CD4-positive, alpha-beta memory T cell (primary cell): ENCODE data around the gene TMEM204. TPM values are rescaled to one million over a fixed set of nuclear protein-coding genes. Genes with fewer than 3 reads are reported as not detected.

Experiments
- CTCF ChIA-PET: fragments of 350-600 bp; sonication (Branson Sonifier 250); formaldehyde crosslinking; loops from one replicate; lab custom pipeline; 2021; ENCODE audit warnings: inconsistent platforms; ENCODE audit not compliant: partially characterized antibody; lab: Charles Lee
- POLR2A ChIA-PET: fragments of 350-600 bp; sonication (Branson Sonifier 250); formaldehyde crosslinking; loops from one replicate; lab custom pipeline; 2021; ENCODE audit not compliant: partially characterized antibody; lab: Charles Lee
- DNase-seq, 5 donors: peaks; one replicate each; pipeline versions ENCODE4 v3.0.0 to v3.0.0-alpha.2; 2020 to 2022; ENCODE audit warnings: mixed read lengths in 1 of 5
- H3K27ac ChIP-seq: one replicate; pipeline ENCODE4 v1.7.0; 2013; ENCODE audit warnings: low read depth, low read length
- H3K27me3 ChIP-seq: 2 replicates; pipeline ENCODE4 v1.7.0; 2013; ENCODE audit warnings: mild to moderate bottlenecking, low read length, moderate library complexity; ENCODE audit not compliant: insufficient read depth
- H3K36me3 ChIP-seq: 2 replicates; pipeline ENCODE4 v1.7.0; 2013; ENCODE audit warnings: mild to moderate bottlenecking, low read length, moderate library complexity; ENCODE audit not compliant: insufficient read depth
- H3K4me1 ChIP-seq: 2 replicates; pipeline ENCODE4 v1.7.0; 2013; ENCODE audit warnings: mild to moderate bottlenecking, low read length, moderate library complexity; ENCODE audit not compliant: insufficient read depth
- H3K4me3 ChIP-seq, 2 donors: one replicate each; pipeline ENCODE4 v1.7.0; 2013; ENCODE audit warnings: low read length in 2 of 2, mild to moderate bottlenecking in 1 of 2
- H3K9me3 ChIP-seq, 2 donors: one replicate each; pipeline ENCODE4 v1.7.0; 2013; ENCODE audit warnings: low read length in 2 of 2, control low read depth in 1 of 2; ENCODE audit not compliant: control insufficient read depth in 1 of 2
- H3K27ac Mint-ChIP-seq, 7 donors: one replicate each; pipeline ENCODE4 v1.8.0; 2020 to 2021; ENCODE audit warnings: mixed read lengths in 7 of 7, mild to moderate bottlenecking in 6 of 7, inconsistent platforms in 3 of 7, moderate library complexity in 3 of 7
- H3K27me3 Mint-ChIP-seq, 2 donors: one replicate each; pipeline ENCODE4 v1.8.0; 2020 to 2021; ENCODE audit warnings: mixed read lengths in 2 of 2
- H3K36me3 Mint-ChIP-seq, 2 donors: one replicate each; pipeline ENCODE4 v1.8.0; 2020 to 2021; ENCODE audit warnings: mixed read lengths in 2 of 2, inconsistent platforms in 1 of 2, mild to moderate bottlenecking in 1 of 2
- H3K4me1 Mint-ChIP-seq, 4 donors: one replicate each; pipeline ENCODE4 v1.8.0; 2020 to 2021; ENCODE audit warnings: mixed read lengths in 4 of 4, mild to moderate bottlenecking in 1 of 4
- H3K4me3 Mint-ChIP-seq, 8 donors: one replicate each; pipeline ENCODE4 v1.8.0; 2020 to 2021; ENCODE audit warnings: mixed read lengths in 8 of 8, mild to moderate bottlenecking in 7 of 8, moderate library complexity in 6 of 8, inconsistent platforms in 3 of 8
- H3K9me3 Mint-ChIP-seq, 8 donors: one replicate each; pipeline ENCODE4 v1.8.0; 2020 to 2021; ENCODE audit warnings: mixed read lengths in 8 of 8, mild to moderate bottlenecking in 5 of 8, inconsistent platforms in 3 of 8, moderate library complexity in 1 of 8
- intact Hi-C: fragments of 100-400 bp; cut with micrococcal nuclease; formaldehyde crosslinking; loops from one replicate; pipeline ENCODE4 v1.15.1; 2023
- polyA plus RNA-seq, 2 donors: library from polyadenylated mRNA; unstranded; fragments of 300-500 nt; fragmentation: Illumina TruSeq; gene quantifications; one replicate each; pipeline ENCODE4 v1.2.3, GENCODE V29; 2021
- total RNA-seq, 2 experiments: library from RNA; stranded (reverse); gene quantifications; one replicate each; pipeline ENCODE4 v1.2.3, GENCODE V29; 2021

The TMEM204 gene
- total and polyA plus RNA-seq, 4 experiments from 2014 or later, result 95.9 to 125 (median 111) TPM

DNA sequence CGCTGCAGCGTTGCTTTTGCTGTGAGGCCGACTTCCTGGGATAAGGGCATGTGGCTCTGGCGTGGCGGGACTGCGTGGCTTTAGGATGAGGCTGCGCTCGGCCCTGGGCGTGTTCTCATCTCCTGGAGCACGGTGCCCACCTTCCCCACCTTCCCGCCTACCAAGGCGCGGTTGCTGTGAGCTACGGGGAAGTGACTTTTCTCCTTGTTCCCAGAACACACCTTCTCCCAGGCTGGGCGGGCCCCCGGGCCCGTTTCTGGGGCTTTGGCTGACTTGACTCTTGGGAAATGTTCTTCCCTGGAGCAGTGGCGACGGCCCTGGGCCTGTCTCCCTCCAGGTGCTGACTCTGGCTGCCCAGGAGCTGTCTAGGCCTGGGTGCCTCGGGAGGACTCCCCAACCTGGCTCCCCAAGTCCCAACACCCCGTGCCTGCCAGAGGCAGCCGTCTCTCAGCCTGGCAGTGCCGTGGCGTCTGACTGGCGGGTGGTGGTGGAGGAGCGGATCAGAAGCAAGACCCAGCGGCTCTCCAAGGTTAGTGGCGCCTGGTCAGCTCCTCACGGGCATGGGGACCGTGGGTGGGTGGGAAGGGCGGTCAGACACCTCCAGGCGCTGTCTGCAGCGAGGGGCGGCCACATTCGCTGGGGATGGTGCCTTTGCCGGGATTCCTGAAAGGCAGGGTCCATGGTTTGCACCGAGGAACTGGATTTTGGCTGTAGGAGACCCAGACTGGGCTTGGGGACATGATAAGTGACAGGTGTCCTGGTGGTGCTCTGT, 28.2 kb upstream of the TMEM204 start:
- Histone ChIP-seq H3K27ac (no peak overlapping the region), H3K4me1 (no peaks in the 10 kb centered on the region), H3K9me3 (no peaks in the 10 kb centered on the region), H3K4me3 (no peak overlapping the region), H3K36me3 (no peaks in the 10 kb centered on the region), H3K27me3 (no peaks in the 10 kb centered on the region)
- ChIA-PET CTCF (no interaction called here), POLR2A (no interaction called here)
- Mint-ChIP-seq H3K27me3 (no peaks in the 10 kb centered on the region), H3K36me3 (peaks cover 13 to 18% of the 10 kb centered on the region in 2 donors), H3K4me3 (no peak overlapping the region), H3K27ac (no peak overlapping the region), H3K9me3 (no peaks in the 10 kb centered on the region), H3K4me1 (peaks cover 0 to 2% (median 0%) of the 10 kb centered on the region in 4 donors)
- intact Hi-C loops, result no loop called here
- no peak for DNase-seq

DNA sequence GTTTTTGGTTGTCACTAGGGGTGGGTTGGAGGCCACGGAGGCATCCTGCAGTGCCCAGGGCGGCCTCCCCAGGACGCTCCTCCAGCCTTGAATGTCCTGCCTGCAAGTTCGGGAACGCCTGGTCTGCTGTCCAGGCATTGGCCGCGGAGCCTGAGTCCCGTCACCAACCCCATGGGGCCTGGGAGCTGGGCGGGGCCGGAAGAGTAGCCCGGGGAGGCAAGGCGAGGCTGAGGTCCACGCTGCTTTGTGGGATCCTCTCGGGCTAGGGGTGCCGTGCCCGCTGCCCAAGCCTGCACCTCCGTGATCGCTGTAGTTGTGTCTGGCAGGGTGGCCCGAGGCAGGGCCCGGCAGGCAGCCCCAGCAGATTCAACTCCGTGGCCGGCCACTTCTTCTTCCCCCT, 27.6 kb upstream of the TMEM204 start:
- DNase-seq, result no peak
- H3K27ac ChIP-seq, result no peak overlapping the region
- no peaks in the 10 kb centered on the region for H3K27me3 ChIP-seq
- ChIA-PET CTCF (no interaction called here), POLR2A (no interaction called here)
- no peaks in the 10 kb centered on the region for H3K4me1 ChIP-seq
- no peak overlapping the region for H3K27ac Mint-ChIP-seq
- H3K4me1 Mint-ChIP-seq, result peaks cover 0 to 2% (median 0%) of the 10 kb centered on the region in 4 donors
- peaks cover 16 to 18% of the 10 kb centered on the region in 2 donors for H3K36me3 Mint-ChIP-seq
- intact Hi-C loops, result no loop called here
- no peaks in the 10 kb centered on the region for H3K9me3 Mint-ChIP-seq
- no peaks in the 10 kb centered on the region for H3K9me3 ChIP-seq
- no peak overlapping the region for H3K4me3 ChIP-seq
- no peaks in the 10 kb centered on the region for H3K36me3 ChIP-seq
- no peaks in the 10 kb centered on the region for H3K27me3 Mint-ChIP-seq
- H3K4me3 Mint-ChIP-seq, result no peak overlapping the region

DNA sequence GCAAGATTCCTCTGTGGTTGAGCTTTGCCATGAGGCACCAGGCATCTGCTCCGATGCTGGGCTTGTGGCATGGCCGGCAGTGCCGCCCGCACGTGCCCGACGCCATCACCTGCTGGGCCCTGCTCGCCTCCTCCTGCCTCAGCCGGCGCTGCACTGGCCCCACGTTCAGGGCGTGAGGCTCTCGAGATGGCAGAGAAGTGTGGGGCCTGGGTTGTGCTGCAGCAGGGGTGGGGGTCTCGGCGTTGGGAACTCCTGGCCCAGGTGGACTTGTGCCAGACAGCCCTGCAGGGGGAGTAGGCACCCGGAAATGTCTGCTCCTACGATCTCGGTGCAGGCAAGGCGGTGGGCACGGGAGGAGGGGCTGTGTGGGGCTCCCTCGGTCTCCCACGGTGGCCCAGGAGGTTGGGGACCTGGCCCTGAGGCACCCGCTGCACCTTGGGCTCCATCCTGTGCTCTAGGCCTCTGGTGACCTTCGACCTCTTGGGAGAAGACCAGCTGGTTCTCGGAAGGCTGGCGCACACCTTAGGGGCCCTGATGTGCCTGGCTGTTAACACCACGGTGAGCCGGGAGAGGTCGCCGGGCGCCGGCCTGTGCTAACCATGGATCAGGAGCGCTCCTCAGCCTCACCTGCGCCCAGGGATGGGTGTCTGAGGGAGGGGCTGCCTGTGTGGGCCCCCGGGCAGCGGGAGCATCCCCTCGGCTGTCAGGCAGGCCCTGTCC, 26.8 kb upstream of the TMEM204 start:
- peak overlapping the region in 1 of 7 donors; percentile 17 for H3K27ac Mint-ChIP-seq
- intact Hi-C loops, result no loop called here
- no peak for DNase-seq
- ChIA-PET CTCF (no interaction called here), POLR2A (no interaction called here)
- H3K4me1 Mint-ChIP-seq, result peaks cover 0 to 2% (median 0%) of the 10 kb centered on the region in 4 donors
- Histone ChIP-seq H3K27ac (no peak overlapping the region), H3K9me3 (no peaks in the 10 kb centered on the region), H3K4me3 (no peak overlapping the region), H3K36me3 (no peaks in the 10 kb centered on the region), H3K4me1 (no peaks in the 10 kb centered on the region), H3K27me3 (no peaks in the 10 kb centered on the region)
- H3K4me3 Mint-ChIP-seq, result no peak overlapping the region
- H3K9me3 Mint-ChIP-seq, result no peaks in the 10 kb centered on the region
- no peaks in the 10 kb centered on the region for H3K27me3 Mint-ChIP-seq
- H3K36me3 Mint-ChIP-seq, result peaks cover 15 to 18% of the 10 kb centered on the region in 2 donors

DNA sequence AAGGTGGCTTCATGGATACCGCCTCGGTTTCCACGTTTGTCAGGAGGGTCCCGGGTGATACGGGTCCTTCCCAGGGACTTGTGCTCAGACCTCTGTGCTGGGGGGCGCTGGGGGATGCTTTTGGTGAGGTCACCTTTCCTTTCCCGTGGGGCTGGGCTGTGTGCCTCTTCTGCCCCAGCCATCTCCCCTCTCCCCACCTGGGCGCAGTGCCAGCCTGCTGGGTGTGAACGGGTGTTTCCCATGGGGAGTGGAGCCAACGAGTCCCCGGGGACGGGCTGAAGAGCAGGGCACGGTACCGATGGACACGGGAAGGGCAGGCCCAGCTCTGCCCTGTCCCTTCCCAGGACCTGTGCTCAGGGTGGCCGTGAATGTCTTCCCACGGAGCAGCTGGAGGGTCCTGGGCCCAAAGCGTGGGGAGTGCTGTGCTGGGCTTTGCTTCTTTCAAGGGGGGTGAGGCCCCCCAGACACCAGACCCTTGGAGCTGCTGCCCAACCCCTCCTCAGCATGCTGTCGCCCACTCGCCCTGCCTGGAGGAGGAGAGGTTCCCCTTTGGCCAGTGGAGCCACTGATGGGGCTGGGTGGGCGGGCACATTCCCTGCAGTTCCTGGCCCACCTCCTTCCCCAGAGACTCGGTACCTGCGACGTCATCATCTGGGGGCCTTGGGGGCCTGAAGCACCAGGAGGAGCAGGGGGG, 24.8 kb upstream of the TMEM204 start:
- no peaks in the 10 kb centered on the region for H3K27me3 Mint-ChIP-seq
- Histone ChIP-seq H3K4me1 (no peaks in the 10 kb centered on the region), H3K9me3 (no peaks in the 10 kb centered on the region), H3K27ac (no peak overlapping the region), H3K27me3 (no peaks in the 10 kb centered on the region), H3K4me3 (no peak overlapping the region), H3K36me3 (no peaks in the 10 kb centered on the region)
- intact Hi-C loops, result no loop called here
- DNase-seq, result no peak
- ChIA-PET POLR2A (no interaction called here), CTCF (no interaction called here)
- no peak overlapping the region for H3K27ac Mint-ChIP-seq
- H3K4me1 Mint-ChIP-seq, result peaks cover 0 to 2% (median 0%) of the 10 kb centered on the region in 4 donors
- H3K9me3 Mint-ChIP-seq, result peaks cover 0 to 3% (median 0%) of the 10 kb centered on the region in 8 donors
- H3K4me3 Mint-ChIP-seq, result no peak overlapping the region
- peaks cover 7 to 8% of the 10 kb centered on the region in 2 donors for H3K36me3 Mint-ChIP-seq

DNA sequence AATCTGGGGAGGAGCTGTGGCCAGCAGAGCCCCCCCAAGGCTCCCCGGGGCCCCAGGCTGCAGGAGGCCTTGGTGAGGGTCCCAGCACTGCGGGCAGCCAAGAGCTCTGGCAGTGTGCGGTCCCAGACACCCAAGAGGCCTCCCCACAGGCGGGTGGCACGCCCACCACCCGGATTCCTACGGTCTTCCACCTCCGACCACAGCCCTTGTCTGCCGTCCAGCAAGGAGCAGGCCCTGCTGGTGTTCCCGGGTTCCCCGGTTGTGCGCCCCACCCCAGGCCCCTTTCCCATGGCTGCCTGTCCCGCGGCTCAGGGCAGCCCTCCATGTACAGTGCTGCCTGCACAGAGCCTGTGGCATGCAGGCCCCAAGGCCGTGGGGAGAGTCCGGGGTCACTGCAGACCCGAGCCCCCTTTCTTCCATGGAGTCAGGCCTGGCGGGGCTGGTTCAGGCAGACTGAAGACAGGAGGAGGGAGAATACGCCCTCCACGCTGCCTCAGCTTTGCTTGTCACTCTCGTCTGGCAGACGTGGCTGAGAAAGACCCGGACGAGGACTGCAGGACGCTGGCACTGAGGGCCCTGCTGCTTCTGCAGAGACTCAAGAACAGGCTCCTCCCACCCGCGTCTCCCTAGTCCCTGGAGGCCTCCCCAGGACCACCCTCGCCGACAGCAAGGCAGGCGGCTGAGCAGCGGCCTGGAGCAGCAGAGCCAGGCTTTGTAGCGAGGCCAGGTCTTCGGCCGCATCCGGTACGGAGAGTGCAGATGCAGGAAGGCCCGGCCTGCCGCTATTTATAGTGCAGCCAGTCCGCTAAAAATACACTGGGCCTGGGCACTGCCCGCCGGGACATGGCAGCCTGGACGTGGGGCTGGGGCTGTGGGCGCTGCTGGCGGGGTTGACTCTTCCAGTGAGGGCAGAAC, 23.9 kb upstream of the TMEM204 start:
- H3K36me3 ChIP-seq, result no peaks in the 10 kb centered on the region
- peaks cover 0 to 4% (median 1%) of the 10 kb centered on the region in 8 donors for H3K9me3 Mint-ChIP-seq
- H3K4me1 ChIP-seq, result no peaks in the 10 kb centered on the region
- ChIA-PET CTCF (no interaction called here), POLR2A (no interaction called here)
- H3K27ac ChIP-seq, result no peak overlapping the region
- no peak overlapping the region for H3K4me3 ChIP-seq
- H3K9me3 ChIP-seq, result no peaks in the 10 kb centered on the region
- no peaks in the 10 kb centered on the region for H3K27me3 ChIP-seq
- peaks cover 0 to 2% (median 0%) of the 10 kb centered on the region in 4 donors for H3K4me1 Mint-ChIP-seq
- no peaks in the 10 kb centered on the region for H3K27me3 Mint-ChIP-seq
- peaks cover 7 to 8% of the 10 kb centered on the region in 2 donors for H3K36me3 Mint-ChIP-seq
- no peak overlapping the region for H3K27ac Mint-ChIP-seq
- H3K4me3 Mint-ChIP-seq, result no peak overlapping the region
- DNase-seq, result no peak
- intact Hi-C loops, result no loop called here

DNA sequence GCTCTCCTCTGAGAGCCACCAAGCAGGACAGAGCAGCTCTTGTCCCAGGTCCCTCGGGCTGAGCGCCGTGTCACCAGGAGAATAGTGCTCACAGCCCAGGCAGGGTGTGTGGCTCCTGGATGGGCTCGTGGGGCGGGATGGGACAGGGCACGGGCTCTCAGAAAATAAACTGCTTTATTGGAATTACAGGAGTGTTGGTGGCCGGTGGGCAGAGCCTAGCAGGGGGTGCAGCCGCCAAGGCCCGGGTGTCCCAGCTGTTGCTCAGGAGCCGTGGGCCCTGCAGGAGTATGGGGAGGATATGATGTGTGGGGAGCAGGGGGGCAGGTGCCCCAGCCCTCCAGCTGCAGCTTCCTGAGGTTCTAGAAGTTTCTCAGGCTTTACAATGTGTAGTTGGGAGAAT, 23.2 kb upstream of the TMEM204 start:
- Histone ChIP-seq H3K27ac (no peak overlapping the region), H3K36me3 (no peaks in the 10 kb centered on the region), H3K9me3 (no peaks in the 10 kb centered on the region), H3K4me1 (no peaks in the 10 kb centered on the region), H3K4me3 (no peak overlapping the region), H3K27me3 (no peaks in the 10 kb centered on the region)
- peaks cover 0 to 5% (median 3%) of the 10 kb centered on the region in 8 donors for H3K9me3 Mint-ChIP-seq
- H3K4me3 Mint-ChIP-seq, result no peak overlapping the region
- H3K4me1 Mint-ChIP-seq, result peaks cover 0 to 2% (median 0%) of the 10 kb centered on the region in 4 donors
- ChIA-PET CTCF (no interaction called here), POLR2A (no interaction called here)
- H3K27ac Mint-ChIP-seq, result no peak overlapping the region
- DNase-seq, result no peak
- peaks cover 7 to 8% of the 10 kb centered on the region in 2 donors for H3K36me3 Mint-ChIP-seq
- intact Hi-C loops, result no loop called here
- H3K27me3 Mint-ChIP-seq, result no peaks in the 10 kb centered on the region
